ENCODE data around the gene CCZ1B.
"Not testable (repeated sequence)": the region's sequence is repeated elsewhere in the genome, so short reads cannot be mapped to it uniquely, and the experiment has no call there.

DNA sequence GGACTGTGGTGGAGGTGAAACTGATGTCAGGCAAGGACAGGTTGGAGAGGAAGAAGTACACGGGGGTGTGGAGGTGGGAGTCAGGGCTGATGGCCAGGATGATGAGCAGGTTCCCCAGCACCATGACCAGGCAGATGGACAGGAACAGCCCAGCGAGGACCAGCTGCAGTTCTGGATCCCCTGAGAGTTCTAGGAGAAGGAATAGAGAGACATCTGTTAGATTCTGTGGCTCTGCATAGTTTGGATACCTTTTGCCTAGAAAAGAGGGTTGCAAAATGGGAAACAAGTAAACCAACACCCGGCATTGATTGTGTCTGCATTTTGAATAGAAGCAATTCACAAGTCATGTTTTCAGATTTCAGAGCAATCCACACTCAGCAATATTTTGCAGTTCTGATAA is 9.4 kb upstream of the CCZ1B start:
- TF ChIP-seq, protein P1, sequence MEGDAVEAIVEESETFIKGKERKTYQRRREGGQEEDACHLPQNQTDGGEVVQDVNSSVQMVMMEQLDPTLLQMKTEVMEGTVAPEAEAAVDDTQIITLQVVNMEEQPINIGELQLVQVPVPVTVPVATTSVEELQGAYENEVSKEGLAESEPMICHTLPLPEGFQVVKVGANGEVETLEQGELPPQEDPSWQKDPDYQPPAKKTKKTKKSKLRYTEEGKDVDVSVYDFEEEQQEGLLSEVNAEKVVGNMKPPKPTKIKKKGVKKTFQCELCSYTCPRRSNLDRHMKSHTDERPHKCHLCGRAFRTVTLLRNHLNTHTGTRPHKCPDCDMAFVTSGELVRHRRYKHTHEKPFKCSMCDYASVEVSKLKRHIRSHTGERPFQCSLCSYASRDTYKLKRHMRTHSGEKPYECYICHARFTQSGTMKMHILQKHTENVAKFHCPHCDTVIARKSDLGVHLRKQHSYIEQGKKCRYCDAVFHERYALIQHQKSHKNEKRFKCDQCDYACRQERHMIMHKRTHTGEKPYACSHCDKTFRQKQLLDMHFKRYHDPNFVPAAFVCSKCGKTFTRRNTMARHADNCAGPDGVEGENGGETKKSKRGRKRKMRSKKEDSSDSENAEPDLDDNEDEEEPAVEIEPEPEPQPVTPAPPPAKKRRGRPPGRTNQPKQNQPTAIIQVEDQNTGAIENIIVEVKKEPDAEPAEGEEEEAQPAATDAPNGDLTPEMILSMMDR (IDR thresholded peaks at IDR 0.05; ENCODE audit: low read depth, low read length) = not testable (repeated sequence)
- not testable (repeated sequence) for TF ChIP-seq POLR2A (IDR thresholded peaks at IDR 0.05; ENCODE audit: extremely low read depth, insufficient read length); MYC (IDR thresholded peaks at IDR 0.05; ENCODE audit: low read depth, low read length)
- TF ChIP-seq, protein P2, sequence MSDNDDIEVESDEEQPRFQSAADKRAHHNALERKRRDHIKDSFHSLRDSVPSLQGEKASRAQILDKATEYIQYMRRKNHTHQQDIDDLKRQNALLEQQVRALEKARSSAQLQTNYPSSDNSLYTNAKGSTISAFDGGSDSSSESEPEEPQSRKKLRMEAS (IDR thresholded peaks at IDR 0.05; ENCODE audit: low read depth, low read length) = not testable (repeated sequence)

Data from NB4 (cell line).